Activated CD8-positive, alpha-beta memory T cell treated with anti-CD3 and anti-CD28 coated beads for 24 hours (primary cell): Measurements from ENCODE around the gene MMP24.
A peak's percentile ranks its signal among the peaks of the same experiment; 100 is the strongest.
"Not testable (repeated sequence)": the region's sequence is repeated elsewhere in the genome, so short reads cannot be mapped to it uniquely, and the experiment has no call there.

Experiments
- DNase-seq: peaks from one replicate; pipeline ENCODE4 v3.0.0-alpha.2; 2020

MMP24 gene

GRCh38 chr20:35260426-35260825, 33.9 kb downstream of the MMP24 start:
- no peak for DNase-seq

- not testable (repeated sequence) for DNase-seq
Measured at GRCh38 chr20:35262321-35262720, 35.8 kb downstream of the MMP24 start.

GRCh38 chr20:35262731-35263531, 36.4 kb downstream of the MMP24 start:
- DNase-seq: not testable (repeated sequence)

- no peak for DNase-seq
Measured at GRCh38 chr20:35263532-35264341, 37.2 kb downstream of the MMP24 start.

GRCh38 chr20:35264755-35265154, 38.3 kb downstream of the MMP24 start:
- DNase-seq: no peak

GRCh38 chr20:35267092-35267491, 40.6 kb downstream of the MMP24 start:
- DNase-seq: no peak

GRCh38 chr20:35269055-35269781, 42.7 kb downstream of the MMP24 start:
- peak; percentile 75 for DNase-seq

- DNase-seq: no peak
Measured at GRCh38 chr20:35270021-35270902, 43.8 kb downstream of the MMP24 start.

- no peak for DNase-seq
Measured at GRCh38 chr20:35271073-35271882, 44.8 kb downstream of the MMP24 start.

- no peak for DNase-seq
Measured at GRCh38 chr20:35271904-35272303, 45.4 kb downstream of the MMP24 start.

GRCh38 chr20:35273449-35274171, 47.1 kb downstream of the MMP24 start:
- no peak for DNase-seq

GRCh38 chr20:35274172-35275092, 47.9 kb downstream of the MMP24 start:
- DNase-seq: no peak

- no peak for DNase-seq
Measured at GRCh38 chr20:35275741-35276251, 49.3 kb downstream of the MMP24 start.

GRCh38 chr20:35276408-35276807, 49.9 kb downstream of the MMP24 start:
- DNase-seq: no peak

- no peak for DNase-seq
Measured at GRCh38 chr20:35277127-35277526, 50.6 kb downstream of the MMP24 start.

GRCh38 chr20:35277531-35278395, 51.3 kb downstream of the MMP24 start, which contains the start of gene MMP24OS:
MMP24OS (minus strand) TSS chr20:35278122; CDS start chr20:35277929, 193 bp downstream.
- peak; percentile 94 for DNase-seq

GRCh38 chr20:35279040-35279439, 52.5 kb downstream of the MMP24 start:
- no peak for DNase-seq

- DNase-seq: no peak
Measured at GRCh38 chr20:35279533-35280174, 53.2 kb downstream of the MMP24 start.
